Measurements from ENCODE around the gene FABP3.

FABP3 gene

GRCh38 chr1:31372051-31372450 is 825 bp downstream of the FABP3 start:
- no peak for DNase-seq (ENCODE audit: low read depth)

- DNase-seq (ENCODE audit: low read depth), result no peak
Measured at GRCh38 chr1:31371121-31371959, 1.5 kb downstream of the FABP3 start.

DNA sequence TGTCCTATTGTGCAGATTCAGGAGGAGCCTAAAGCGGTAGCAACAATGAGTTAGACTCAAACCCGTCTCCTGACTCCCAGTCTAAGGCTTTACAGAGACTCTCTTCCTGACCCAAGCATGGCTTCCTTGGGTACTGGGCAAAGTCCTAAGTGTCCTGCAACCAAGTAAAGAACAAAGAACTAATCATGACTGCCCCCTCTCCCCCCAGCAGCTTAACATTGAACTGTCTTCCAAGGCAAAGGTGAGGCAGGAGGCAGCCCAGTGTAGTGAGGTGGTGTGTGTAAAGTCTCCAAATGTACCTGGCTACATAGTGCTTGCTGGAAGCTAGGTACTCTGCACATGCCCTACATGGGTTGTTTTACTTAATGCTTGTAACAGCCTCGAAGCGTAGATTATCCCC is 2.3 kb downstream of the FABP3 start:
- no peak for DNase-seq (ENCODE audit: low read depth)

GRCh38 chr1:31370021-31370420 is 2.9 kb downstream of the FABP3 start:
- no peak for DNase-seq (ENCODE audit: low read depth)

GRCh38 chr1:31368611-31369107 is 4.2 kb downstream of the FABP3 start:
- DNase-seq (ENCODE audit: low read depth), result no peak

DNA sequence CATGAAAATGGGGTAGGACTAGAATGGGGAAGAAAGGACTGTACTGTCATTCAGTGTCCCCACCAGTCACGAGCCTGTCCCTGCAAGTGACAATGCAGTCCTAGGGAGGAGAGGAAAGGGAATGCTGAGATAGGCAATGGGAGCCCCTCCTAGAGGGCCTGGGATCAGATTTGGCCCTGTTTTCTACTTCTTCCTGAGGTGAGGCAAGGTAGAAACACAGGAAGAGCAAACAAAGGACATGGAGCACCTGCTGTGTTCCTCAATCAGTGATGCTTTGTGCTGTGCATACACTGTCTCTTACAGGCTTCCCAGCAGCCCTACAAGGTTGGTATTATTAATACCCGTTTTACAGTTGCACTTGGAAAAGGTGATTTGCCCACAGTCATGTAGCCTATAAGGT is 6.1 kb downstream of the FABP3 start:
- DNase-seq (ENCODE audit: low read depth), result no peak

- peak; percentile 22 for DNase-seq (ENCODE audit: low read depth)
Measured at GRCh38 chr1:31364561-31365250, 8.2 kb downstream of the FABP3 start.

GRCh38 chr1:31362032-31362431 is 10.8 kb downstream of the FABP3 start:
- no peak for DNase-seq (ENCODE audit: low read depth)

GRCh38 chr1:31361607-31362006 is 11.3 kb downstream of the FABP3 start:
- no peak for DNase-seq (ENCODE audit: low read depth)

GRCh38 chr1:31356427-31356826 is 16.4 kb downstream of the FABP3 start:
- no peak for DNase-seq (ENCODE audit: low read depth)

- peak; percentile 72 for DNase-seq (ENCODE audit: low read depth)
Measured at GRCh38 chr1:31354283-31354682, 18.6 kb downstream of the FABP3 start.

DNA sequence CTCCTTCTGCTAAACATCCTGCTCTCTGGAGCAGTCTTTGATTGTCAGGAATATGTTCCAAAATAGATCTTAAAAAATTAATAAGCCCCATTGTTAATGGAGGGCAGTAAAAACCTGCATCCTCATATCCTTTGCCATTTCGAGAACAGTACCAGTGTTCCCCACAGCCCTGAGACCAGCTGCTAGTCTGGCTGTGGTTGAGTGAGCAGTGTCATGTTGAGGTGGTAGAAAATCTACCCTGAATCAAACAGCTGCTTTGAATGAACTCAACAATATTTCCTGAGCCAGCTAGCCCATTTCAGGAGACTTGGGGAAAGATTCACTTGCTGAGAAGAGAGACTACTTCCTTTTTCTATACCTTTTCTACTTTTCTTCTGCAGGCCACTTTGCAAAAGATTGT is 24.4 kb downstream of the FABP3 start:
- no peak for DNase-seq (ENCODE audit: low read depth)

DNA sequence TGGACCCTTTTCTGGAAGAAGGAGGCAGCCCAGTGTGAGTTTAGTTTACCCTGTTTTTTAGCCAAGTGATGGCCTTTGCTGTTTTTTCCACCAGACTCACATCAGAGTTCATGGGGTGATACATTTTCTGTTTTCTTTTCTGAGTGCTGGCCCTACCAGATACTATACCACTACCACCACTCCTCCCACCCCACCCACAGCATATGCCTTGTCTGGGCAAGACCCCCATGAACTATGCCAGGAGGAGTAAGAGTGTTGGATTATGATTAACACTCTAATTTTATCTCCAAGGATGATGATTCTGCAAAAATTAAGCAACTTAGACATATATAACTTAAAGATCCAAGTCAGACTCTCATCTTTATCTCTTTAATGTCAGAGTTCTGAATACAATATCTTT is 26.1 kb downstream of the FABP3 start:
- DNase-seq (ENCODE audit: low read depth), result no peak

GRCh38 chr1:31345635-31346034 is 27.2 kb downstream of the FABP3 start:
- DNase-seq (ENCODE audit: low read depth), result no peak

GRCh38 chr1:31344503-31344902 is 28.4 kb downstream of the FABP3 start:
- DNase-seq (ENCODE audit: low read depth), result no peak

- no peak for DNase-seq (ENCODE audit: low read depth)
Measured at GRCh38 chr1:31336687-31337467, 36.0 kb downstream of the FABP3 start.

DNA sequence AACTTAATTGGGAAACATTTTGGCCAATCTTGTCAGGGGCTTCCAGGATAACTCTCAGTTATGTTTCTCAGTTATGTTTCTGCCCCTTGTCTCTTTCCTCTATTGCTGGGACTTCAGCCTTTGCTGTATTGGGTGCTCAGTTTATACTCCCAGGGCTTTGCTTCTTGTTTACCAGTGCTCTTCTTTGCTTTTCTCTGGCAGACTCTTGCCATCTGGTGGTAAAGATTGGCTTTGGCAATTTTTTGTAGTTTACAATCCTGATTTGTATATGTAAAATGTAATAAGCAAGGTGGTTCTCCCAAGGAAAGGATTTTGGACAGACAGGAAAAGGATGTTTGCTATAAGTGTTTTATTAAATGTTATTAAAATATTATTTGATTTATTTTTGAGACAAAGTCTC is 37.9 kb downstream of the FABP3 start:
- peak; percentile 29 for DNase-seq (ENCODE audit: low read depth)

DNA sequence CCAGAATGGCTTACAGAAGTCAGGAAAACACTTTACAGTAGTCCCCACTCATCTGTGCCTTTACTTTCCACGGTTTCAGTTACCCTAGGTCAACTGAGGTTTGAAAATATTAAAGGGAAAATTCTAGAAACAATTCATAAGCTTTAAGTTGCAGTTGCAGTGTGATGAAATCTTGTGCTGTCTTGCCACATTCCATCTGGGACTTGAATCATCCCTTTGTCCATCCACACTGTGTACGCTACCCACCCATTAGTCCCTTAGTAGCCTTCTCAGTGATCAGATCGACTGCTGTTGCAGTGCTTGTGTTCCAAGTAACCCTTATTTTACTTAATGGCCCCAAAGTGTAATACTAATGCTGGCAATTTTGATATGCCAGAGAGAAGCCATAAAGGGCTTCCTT is 45.5 kb downstream of the FABP3 start:
- peak; percentile 70 for DNase-seq (ENCODE audit: low read depth)

DNA sequence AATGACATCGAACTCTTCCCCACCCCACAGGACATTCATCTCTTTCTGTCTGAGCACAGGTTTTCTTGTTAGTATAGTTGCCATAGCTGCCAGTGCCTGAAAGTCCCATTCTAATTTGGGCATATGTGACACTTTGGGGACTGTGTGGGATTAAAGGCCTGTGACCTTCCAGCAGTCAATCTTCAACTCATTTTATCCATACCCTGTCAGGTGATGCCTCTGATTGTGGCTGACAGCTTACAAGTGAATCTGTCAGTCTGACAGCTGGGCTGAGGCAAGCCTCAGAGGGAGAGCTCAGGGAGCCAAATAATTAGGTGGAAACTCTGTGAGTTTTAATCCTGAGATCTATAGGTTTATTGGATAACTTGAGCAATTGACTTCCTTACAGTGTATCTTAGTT is 46.4 kb downstream of the FABP3 start:
- DNase-seq (ENCODE audit: low read depth), result no peak

DNA sequence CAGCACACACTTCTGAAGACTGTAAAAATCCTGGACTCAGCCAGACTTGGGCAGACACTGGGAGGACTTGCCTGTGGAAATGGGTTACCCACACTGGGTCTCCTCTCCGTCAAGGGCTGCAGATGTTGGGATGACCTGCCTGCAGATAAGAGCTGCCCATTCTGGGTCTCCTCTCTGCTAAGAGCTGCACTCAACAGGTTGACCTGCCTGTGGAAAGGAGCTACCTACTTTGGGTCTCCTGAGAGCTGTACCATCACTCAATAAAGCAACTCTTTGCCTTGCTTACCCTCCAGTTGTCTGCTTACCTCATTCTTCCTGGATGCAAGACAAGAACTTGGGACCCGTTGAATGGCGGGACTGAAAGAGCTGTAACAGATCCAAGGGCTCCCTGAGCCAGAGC is 47.9 kb downstream of the FABP3 start:
- DNase-seq (ENCODE audit: low read depth), result no peak

DNA sequence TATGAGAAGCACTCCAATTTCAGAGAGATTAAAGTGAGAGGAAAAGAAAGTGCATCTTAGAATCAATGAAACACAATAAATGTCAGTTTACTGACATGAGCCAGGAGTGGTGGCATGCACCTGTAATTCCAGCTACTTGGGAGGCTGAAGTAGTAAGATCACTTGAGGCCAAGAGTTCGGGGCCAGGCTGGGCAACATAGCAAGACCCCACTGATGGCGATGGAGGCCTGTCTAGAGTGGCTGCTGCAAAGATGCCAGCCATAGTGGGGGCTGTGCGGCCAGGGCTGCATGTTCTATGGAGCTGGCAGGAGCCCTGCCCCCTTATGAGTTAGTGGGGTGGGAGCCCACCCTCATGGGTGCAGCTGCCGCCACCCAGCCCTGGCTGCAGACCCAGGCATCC is 48.8 kb downstream of the FABP3 start:
- no peak for DNase-seq (ENCODE audit: low read depth)

DNA sequence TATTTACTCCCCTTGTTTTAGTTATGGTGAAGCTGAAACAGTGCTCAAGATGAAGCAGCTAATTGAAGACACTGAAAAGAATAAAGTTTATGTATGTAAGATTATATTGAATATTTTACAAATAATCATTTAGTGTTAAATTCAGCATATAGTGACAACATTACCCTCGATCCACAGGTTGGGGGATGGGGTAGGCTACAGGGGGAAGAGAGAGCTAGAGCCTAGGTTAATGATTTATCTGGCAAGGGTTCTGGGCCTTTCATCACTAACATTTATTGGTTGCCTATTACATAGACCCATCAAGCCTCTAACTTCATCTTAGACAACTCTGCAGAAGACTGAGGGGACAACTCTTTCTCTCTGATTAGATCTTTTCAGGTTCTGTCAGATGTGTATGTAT is 54.7 kb downstream of the FABP3 start:
- no peak for DNase-seq (ENCODE audit: low read depth)

DNA sequence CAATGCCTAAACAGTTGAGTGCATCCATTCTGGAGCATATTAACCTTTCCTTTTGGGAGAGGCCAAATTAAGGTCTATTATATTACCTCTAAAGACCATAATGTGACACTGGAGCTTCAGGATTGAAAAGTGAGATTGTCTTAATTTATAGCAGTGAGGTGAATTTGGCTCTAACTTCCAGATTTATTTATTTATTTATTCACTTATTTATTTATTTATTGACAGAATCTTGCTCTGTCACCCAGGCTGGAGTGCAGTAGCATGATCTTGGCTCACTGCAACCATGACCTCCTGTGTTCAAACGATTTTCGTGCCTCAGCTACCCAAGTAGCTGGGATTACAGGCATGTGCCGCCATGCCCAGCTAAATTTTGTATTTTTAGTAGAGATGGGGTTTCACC is 57.0 kb downstream of the FABP3 start:
- DNase-seq (ENCODE audit: low read depth), result no peak

Data from iris pigment epithelial cell (primary cell).